ENCODE measurements around the gene CCDC88C. TPM values are rescaled to one million over a fixed set of nuclear protein-coding genes. Genes with fewer than 3 reads are reported as not detected.

CCDC88C gene
- polyA plus RNA-seq, 2 of the 4 experiments (the other 2 are of a cell fraction): 2.9 to 3.7 TPM

GRCh38 chr14:91412939-91413338 is 4.7 kb downstream of the CCDC88C start:
- H3K4me1 ChIP-seq: peaks cover 5% of the 10 kb centered on the region; the same call in 1 of the 3 replicates
- DNase-seq (ENCODE audit: low read depth in 1 of 2, low spot score in 1 of 2) (no peak), ATAC-seq (no peak), FAIRE-seq (no peak)
- 85% methylated on average over 5 of the region's 5 CpGs for WGBS (ENCODE audit: missing lambda C conversion rate)
- H3K4me3 ChIP-seq: no peak overlapping the region
- no peak overlapping the region for H3K4me2 ChIP-seq
- no peak overlapping the region for H3K27ac ChIP-seq
- POLR2A ChIA-PET: no interaction called here
- CTCF ChIA-PET: interaction anchor here (1.3 kb wide), 1 partner anchor 89 kb away, joined by 4 read pairs; no protein-coding TSS in a partner anchor
- H3K9me3 ChIP-seq: no peaks in the 10 kb centered on the region
- TF ChIP-seq ZSCAN20 (CRISPR knock-in tag; IDR thresholded peaks at IDR 0.05) (no peak), FOSL2 (IDR thresholded peaks at IDR 0.05) (no peak), FOSL2 (CRISPR knock-in tag; IDR thresholded peaks at IDR 0.05) (no peak), HOXA7 (CRISPR knock-in tag; IDR thresholded peaks at IDR 0.05) (no peak), RAD21 (conservative IDR thresholded peaks at IDR 0.05 in 1 of 2, IDR thresholded peaks at IDR 0.05 in 1 of 2) (no peak), E2F6 (IDR thresholded peaks at IDR 0.05; ENCODE audit: borderline replicate concordance, low read depth) (no peak), RNF2 (IDR thresholded peaks at IDR 0.05; ENCODE audit: borderline replicate concordance, low read depth) (no peak), MAX (IDR thresholded peaks at IDR 0.05) (no peak), FOSB (CRISPR knock-in tag; IDR thresholded peaks at IDR 0.05) (no peak), MAZ (IDR thresholded peaks at IDR 0.05; ENCODE audit: borderline replicate concordance, low read depth, low read length) (no peak), CTCF (IDR thresholded peaks at IDR 0.05) (no peak), NR3C1 (IDR thresholded peaks at IDR 0.05) (no peak)
- TF ChIP-seq, protein P1, sequence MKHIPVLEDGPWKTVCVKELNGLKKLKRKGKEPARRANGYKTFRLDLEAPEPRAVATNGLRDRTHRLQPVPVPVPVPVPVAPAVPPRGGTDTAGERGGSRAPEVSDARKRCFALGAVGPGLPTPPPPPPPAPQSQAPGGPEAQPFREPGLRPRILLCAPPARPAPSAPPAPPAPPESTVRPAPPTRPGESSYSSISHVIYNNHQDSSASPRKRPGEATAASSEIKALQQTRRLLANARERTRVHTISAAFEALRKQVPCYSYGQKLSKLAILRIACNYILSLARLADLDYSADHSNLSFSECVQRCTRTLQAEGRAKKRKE (CRISPR knock-in tag; IDR thresholded peaks at IDR 0.05; ENCODE audit: low read depth): no peak
- TF ChIP-seq, protein P2, sequence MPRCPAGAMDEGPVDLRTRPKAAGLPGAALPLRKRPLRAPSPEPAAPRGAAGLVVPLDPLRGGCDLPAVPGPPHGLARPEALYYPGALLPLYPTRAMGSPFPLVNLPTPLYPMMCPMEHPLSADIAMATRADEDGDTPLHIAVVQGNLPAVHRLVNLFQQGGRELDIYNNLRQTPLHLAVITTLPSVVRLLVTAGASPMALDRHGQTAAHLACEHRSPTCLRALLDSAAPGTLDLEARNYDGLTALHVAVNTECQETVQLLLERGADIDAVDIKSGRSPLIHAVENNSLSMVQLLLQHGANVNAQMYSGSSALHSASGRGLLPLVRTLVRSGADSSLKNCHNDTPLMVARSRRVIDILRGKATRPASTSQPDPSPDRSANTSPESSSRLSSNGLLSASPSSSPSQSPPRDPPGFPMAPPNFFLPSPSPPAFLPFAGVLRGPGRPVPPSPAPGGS (IDR thresholded peaks at IDR 0.05): no peak
- TF ChIP-seq, protein P3, sequence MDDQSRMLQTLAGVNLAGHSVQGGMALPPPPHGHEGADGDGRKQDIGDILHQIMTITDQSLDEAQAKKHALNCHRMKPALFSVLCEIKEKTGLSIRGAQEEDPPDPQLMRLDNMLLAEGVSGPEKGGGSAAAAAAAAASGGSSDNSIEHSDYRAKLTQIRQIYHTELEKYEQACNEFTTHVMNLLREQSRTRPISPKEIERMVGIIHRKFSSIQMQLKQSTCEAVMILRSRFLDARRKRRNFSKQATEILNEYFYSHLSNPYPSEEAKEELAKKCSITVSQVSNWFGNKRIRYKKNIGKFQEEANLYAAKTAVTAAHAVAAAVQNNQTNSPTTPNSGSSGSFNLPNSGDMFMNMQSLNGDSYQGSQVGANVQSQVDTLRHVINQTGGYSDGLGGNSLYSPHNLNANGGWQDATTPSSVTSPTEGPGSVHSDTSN (IDR thresholded peaks at IDR 0.05): no peak

DNA sequence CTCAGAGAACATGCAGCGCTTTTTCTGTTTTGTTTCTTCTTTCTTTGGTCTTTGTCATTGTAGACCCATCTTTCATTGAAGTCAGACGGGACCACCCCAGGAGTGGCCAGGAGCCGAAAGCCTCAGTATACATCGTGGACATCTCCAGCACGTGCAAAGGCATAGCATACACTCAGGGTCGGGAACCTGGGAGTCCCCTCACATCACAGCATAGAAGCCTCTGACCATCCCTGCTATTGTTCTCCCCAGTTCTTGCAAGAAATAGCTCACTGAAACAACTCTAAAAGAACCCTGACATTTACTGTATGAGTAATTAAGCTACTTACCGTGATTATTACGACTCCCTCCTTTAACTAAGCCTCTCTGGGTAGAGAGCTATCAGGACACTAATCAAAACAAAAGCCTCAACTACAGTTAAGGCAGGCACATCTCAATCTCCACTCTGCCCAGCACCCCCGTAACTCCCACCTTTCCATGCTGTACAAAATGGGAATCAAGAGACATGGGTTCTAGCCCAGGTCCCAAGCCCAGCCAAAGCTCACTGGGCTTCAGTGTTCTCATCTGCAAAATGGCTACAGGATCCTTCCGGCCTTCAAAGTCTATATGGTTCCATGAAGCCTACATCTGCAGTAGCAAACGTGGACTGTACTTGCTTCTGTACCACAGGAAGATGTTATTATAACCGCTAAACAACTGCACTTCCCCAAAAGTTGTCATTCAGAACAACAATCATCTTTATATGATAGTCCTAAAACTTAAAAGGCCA is 6.7 kb downstream of the CCDC88C start:
- Histone ChIP-seq H3K27ac (no peak overlapping the region), H3K4me3 (no peak overlapping the region), H3K4me2 (no peak overlapping the region), H3K9me3 (no peaks in the 10 kb centered on the region), H3K4me1 (no peaks in the 10 kb centered on the region)
- DNase-seq (ENCODE audit: low read depth in 1 of 2, low spot score in 1 of 2) (no peak), ATAC-seq (no peak), FAIRE-seq (no peak)
- WGBS (ENCODE audit: missing lambda C conversion rate): 89% methylated on average over 12 of the region's 12 CpGs
- ChIA-PET POLR2A (no interaction called here), CTCF (interaction anchor here (1.1 to 2.1 kb wide), 2 partner anchors 13 to 88 kb away, joined by 5 to 6 read pairs; no protein-coding TSS in a partner anchor)
- TF ChIP-seq RCOR1 (IDR thresholded peaks at IDR 0.05; ENCODE audit: low read depth, low read length) (no peak), TP53 (CRISPR knock-in tag; IDR thresholded peaks at IDR 0.05) (no peak), EHMT2 (IDR thresholded peaks at IDR 0.05; ENCODE audit: low read depth) (no peak), CBX2 (IDR thresholded peaks at IDR 0.05; ENCODE audit: borderline replicate concordance, low read depth) (no peak), ZNF302 (CRISPR knock-in tag; IDR thresholded peaks at IDR 0.05) (no peak), HOXB13 (CRISPR knock-in tag; IDR thresholded peaks at IDR 0.05; ENCODE audit: low read depth) (no peak), KDM5A (IDR thresholded peaks at IDR 0.05) (no peak), REST (IDR thresholded peaks at IDR 0.05) (no peak)
- TF ChIP-seq, protein P3 (IDR thresholded peaks at IDR 0.05): no peak
- TF ChIP-seq, protein P1 (CRISPR knock-in tag; IDR thresholded peaks at IDR 0.05; ENCODE audit: low read depth): no peak

All from A549 (cell line).